H1 (cell line): ENCODE data around the gene SORBS1. TPM values are rescaled to one million over a fixed set of nuclear protein-coding genes. Genes with fewer than 3 reads are reported as not detected.

ENCODE experiments used
- SP4 ChIP-seq: IDR thresholded peaks from 2 replicates; pipeline ENCODE4 v1.6.1; 2012; ENCODE audit warnings: low read length, inconsistent platforms
- TCF12 ChIP-seq: IDR thresholded peaks from 2 replicates; pipeline ENCODE4 v1.6.1; 2011; ENCODE audit warnings: low read depth, mild to moderate bottlenecking, low read length
- YY1 ChIP-seq: IDR thresholded peaks from 2 replicates; pipeline ENCODE4 v1.6.1; 2011; ENCODE audit warnings: low read depth, mild to moderate bottlenecking, low read length
- polyA plus RNA-seq, 7 experiments: library from polyadenylated mRNA; depleted of rRNA in 3 of 7; stranded (reverse) in 5 of 7; unstranded in 2 of 7; fragments of >200 nt in 5 of 7; fragments of 200-250 nt in 2 of 7; gene quantifications; 1 replicate in 5 of 7; 2 replicates in 1 of 7; 4 replicates in 1 of 7; pipeline versions ENCODE4 v1.2.1 to v1.2.3, GENCODE V29; 2011 to 2013; ENCODE audit warnings: missing spikeins in 2 of 7, mixed read lengths in 2 of 7
- total RNA-seq: library from RNA; stranded (reverse); fragmentation: NEBNext Ultra II Directional; extraction: Animal tissue kit (Norgen Biotek cat#: 25700); gene quantifications from 2 replicates; pipeline ENCODE4 v1.2.1, GENCODE V29; 2021
- TF ChIP-seq, protein P1 (sequence below): IDR thresholded peaks from 2 replicates; pipeline ENCODE4 v1.6.1; 2011; ENCODE audit warnings: low read length, improper control_type of control experiment

Gene SORBS1
- total and polyA plus RNA-seq, 2 of the 8 experiments (the other 6 are each of a cell fraction or from before 2014, with no cell fraction given), result 16.0 to 35.0 TPM

DNA sequence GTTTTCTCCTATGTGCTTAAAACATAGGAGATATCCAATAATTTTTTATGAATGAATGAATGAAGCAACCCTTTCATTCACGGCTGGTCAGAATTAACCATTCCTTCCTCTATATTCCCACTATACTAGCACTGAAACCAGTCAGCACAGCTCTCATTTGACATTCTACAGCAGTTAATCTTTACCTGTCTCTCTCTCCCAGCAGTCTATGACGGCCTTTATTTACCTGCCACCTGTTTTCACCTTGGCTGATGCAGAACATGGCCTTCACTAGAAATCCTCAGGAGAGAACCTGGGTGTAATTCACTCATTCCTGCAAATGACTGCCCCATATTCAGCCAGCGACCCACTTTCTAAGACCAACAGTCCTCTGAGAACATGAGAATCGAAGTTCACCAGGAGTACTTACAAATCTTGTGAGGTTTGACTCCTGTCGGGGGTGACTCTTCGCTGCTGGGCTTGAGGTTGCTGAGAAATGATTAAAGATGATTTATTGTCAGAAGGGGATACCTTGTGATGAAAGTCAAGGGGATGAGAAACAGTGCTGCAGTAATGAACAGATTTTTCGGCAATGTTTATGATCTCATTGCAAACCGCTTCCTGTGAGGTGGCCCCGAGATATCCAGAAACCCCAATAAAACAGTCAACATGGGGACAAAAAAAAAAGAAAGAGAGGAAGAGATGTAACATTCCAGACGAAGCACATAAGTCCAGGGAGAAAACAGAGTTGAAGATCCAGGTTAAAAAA, 239.4 kb downstream of the SORBS1 start (continued):
- TF ChIP-seq TCF12, result no peak
- no peak for TF ChIP-seq YY1
- no peak for TF ChIP-seq SP4
- TF ChIP-seq, protein P1, sequence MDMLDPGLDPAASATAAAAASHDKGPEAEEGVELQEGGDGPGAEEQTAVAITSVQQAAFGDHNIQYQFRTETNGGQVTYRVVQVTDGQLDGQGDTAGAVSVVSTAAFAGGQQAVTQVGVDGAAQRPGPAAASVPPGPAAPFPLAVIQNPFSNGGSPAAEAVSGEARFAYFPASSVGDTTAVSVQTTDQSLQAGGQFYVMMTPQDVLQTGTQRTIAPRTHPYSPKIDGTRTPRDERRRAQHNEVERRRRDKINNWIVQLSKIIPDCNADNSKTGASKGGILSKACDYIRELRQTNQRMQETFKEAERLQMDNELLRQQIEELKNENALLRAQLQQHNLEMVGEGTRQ, result no peak
